GM18519 (cell line): ENCODE results near the gene CHST3.
"Not testable (repeated sequence)": the region's sequence is repeated elsewhere in the genome, so short reads cannot be mapped to it uniquely, and the experiment has no call there.

Source experiments
- ATAC-seq: cut with Tn5 transposase; IDR thresholded peaks from one replicate; pipeline ENCODE4 v1.9.1; 2021; ENCODE audit warnings: mild to moderate bottlenecking, moderate library complexity; ENCODE audit not compliant: unreplicated experiment, low FRiP score

Gene CHST3

GRCh38 chr10:71972746-71973695 is 8.8 kb downstream of the CHST3 start:
- ATAC-seq: no peak

GRCh38 chr10:71973777-71974488 is 9.7 kb downstream of the CHST3 start:
- ATAC-seq: no peak

GRCh38 chr10:71974489-71975021 is 10.4 kb downstream of the CHST3 start:
- ATAC-seq: no peak

GRCh38 chr10:71975087-71975870 is 11.1 kb downstream of the CHST3 start:
- no peak for ATAC-seq

- ATAC-seq: no peak
These were observed 11.9 kb downstream of the CHST3 start for GRCh38 chr10:71975871-71976725.

- not testable (repeated sequence) for ATAC-seq
These were observed 13.4 kb downstream of the CHST3 start for GRCh38 chr10:71977614-71977903.

- ATAC-seq: no peak
These were observed 14.3 kb downstream of the CHST3 start for GRCh38 chr10:71978476-71978875.

- no peak for ATAC-seq
These were observed 14.9 kb downstream of the CHST3 start for GRCh38 chr10:71978988-71979691.

- ATAC-seq: no peak
These were observed 15.5 kb downstream of the CHST3 start for GRCh38 chr10:71979692-71980062.

- ATAC-seq: no peak
These were observed 16.2 kb downstream of the CHST3 start for GRCh38 chr10:71980181-71981014.

GRCh38 chr10:71981015-71981875 is 17.1 kb downstream of the CHST3 start:
- ATAC-seq: no peak

GRCh38 chr10:71981876-71982230 is 17.7 kb downstream of the CHST3 start:
- no peak for ATAC-seq

GRCh38 chr10:71982269-71983178 is 18.3 kb downstream of the CHST3 start:
- no peak for ATAC-seq

GRCh38 chr10:71984126-71984808 is 20.1 kb downstream of the CHST3 start:
- ATAC-seq: no peak

- no peak for ATAC-seq
These were observed 20.7 kb downstream of the CHST3 start for GRCh38 chr10:71984809-71985388.
